ENCODE results near the gene MOCOS.
"Not testable (repeated sequence)": the region's sequence is repeated elsewhere in the genome, so short reads cannot be mapped to it uniquely, and the experiment has no call there.

The MOCOS gene

GRCh38 chr18:36187193-36187825 is at the start of gene MOCOS:
Gene MOCOS (plus strand): TSS chr18:36187497. CDS start chr18:36187540, 43 bp downstream.
- no peak for DNase-seq (ENCODE audit: low read depth in 2 of 2, low spot score in 1 of 2)

GRCh38 chr18:36139245-36139644 is 48.1 kb upstream of the MOCOS start:
- no peak for DNase-seq (ENCODE audit: low read depth in 2 of 2, low spot score in 1 of 2)

- DNase-seq (ENCODE audit: low read depth in 2 of 2, low spot score in 1 of 2), result no peak
Measured at GRCh38 chr18:36141576-36141975, 45.7 kb upstream of the MOCOS start.

- no peak for DNase-seq (ENCODE audit: low read depth in 2 of 2, low spot score in 1 of 2)
Measured at GRCh38 chr18:36142751-36143150, 44.5 kb upstream of the MOCOS start.

DNA sequence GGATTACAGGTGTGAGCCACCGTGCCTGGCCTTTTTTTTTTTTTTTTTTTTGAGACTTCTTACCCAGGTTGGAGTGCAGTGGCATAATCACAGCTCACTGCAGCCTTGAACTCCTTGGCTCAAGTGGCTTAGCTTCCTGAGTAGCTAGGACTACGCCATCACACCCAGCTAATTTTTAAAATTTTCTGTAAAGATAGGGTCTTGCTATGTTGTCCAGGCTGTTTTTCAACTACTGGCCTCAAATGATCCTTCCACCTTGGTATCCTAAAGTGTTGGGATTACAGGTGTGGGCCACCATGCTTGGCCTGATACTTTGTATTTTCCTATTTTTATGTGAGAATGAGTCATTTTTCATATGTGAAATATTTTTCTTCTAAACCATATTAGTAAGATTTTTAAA is 43.9 kb upstream of the MOCOS start:
- no peak for DNase-seq (ENCODE audit: low read depth in 2 of 2, low spot score in 1 of 2)

- DNase-seq (ENCODE audit: low read depth in 2 of 2, low spot score in 1 of 2), result no peak
Measured at GRCh38 chr18:36149514-36150289, 37.6 kb upstream of the MOCOS start.

DNA sequence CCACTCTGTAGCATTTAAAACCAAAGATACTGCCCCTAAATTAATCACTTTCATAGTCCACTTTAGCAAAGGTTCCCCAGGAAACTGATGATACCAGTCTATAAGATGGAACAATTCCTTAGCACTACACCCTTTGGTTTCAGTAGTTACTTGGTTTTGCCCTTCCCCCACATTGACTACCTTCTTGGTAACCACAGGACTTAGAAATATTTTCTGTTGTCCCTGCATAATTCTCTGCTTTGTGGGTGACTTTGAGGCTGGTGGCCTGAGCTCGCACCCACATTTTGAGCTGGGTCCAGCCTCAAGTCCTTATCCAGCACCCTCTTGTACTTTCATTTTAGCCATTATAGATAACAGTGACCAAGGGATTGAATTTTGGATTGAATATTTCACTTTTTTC is 34.5 kb upstream of the MOCOS start:
- no peak for DNase-seq (ENCODE audit: low read depth in 2 of 2, low spot score in 1 of 2)

DNA sequence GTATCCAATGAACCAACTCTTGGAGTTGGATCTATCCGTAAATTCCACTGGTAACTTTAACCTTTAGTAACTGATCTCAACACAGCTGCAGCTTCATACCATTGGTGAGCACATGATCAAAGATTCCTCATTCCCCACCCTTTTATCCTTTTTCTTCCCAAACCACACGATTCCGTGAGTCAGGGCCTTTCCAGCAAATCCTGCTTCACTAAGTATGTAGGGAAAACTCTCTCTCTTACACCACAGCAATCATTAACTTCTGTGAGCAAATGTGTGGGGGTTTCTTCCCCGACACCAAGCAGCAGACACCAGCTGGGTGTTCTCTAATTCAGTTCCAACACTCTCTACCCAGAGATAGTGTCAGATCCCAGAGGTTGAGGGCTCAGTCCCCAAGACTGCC is 34.1 kb upstream of the MOCOS start:
- no peak for DNase-seq (ENCODE audit: low read depth in 2 of 2, low spot score in 1 of 2)

DNA sequence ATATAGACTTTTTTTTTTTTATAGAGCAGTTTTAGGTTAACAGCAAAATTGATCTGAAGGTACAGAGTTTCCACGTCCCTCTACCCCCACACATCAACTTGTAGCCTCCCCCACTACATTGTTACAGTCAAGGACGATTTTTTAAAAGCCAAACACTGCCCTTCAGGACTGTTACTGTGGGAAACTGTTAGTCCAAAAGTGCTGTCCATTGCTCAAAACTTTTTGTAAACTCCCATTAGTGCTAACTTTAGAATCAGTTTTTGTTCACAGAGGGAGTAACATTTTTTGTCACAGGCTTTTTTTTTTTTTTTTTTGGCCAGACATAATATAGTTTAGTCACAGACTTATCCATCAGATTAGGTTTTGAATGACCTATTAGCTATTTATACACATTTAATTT is 33.5 kb upstream of the MOCOS start:
- DNase-seq (ENCODE audit: low read depth in 2 of 2, low spot score in 1 of 2), result no peak

GRCh38 chr18:36155851-36156757 is 31.2 kb upstream of the MOCOS start:
- DNase-seq (ENCODE audit: low read depth in 2 of 2, low spot score in 1 of 2), result no peak

GRCh38 chr18:36157441-36157840 is 29.9 kb upstream of the MOCOS start:
- no peak for DNase-seq (ENCODE audit: low read depth in 2 of 2, low spot score in 1 of 2)

DNA sequence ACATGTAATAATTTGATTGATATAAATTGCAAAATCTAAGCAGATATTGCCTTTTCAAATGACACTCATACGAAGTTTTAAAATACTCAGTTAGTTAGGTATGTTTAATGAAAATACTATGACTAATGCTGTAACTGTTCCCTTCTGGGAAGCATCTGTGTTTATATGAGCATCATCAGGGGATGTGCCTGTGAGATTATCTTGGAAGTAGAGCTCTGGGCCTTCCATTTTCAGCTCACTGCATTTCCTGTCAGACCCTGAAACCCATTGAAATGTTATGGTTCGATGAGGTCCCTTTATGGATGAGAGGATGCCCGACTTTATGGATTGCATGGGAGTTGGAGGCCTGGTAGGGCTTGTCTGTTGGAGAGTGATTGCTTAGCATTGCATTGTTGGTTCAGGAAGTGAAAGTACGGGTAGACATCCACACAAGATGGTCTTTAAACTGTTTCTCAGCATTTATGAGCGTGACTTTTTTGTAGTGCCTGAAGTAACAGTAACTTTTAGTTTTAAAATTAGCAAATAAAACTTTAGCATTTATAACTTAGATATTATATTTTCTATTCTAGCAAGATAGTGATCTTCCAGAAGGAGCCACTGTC is 28.9 kb upstream of the MOCOS start:
- no peak for DNase-seq (ENCODE audit: low read depth in 2 of 2, low spot score in 1 of 2)

DNA sequence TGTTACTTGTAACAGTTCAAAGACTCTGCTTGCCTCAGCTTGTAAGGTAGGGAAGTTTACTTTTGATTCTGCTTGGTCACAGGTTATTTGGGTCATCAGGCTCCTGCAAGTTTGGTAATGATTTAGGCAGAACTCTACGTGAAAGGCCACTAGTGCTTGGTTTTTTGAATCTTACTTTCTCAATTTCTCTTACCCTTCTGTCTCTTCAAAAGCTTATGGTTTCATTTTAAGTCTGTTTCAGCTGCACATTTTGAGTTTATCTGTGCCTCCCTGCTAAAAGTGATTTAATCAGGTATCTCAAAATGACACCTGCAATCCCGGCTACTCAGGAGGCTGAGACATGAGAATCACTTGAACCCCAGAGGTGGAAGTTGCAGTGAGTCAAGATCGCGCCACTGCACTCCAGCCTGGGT is 26.3 kb upstream of the MOCOS start:
- no peak for DNase-seq (ENCODE audit: low read depth in 2 of 2, low spot score in 1 of 2)

DNA sequence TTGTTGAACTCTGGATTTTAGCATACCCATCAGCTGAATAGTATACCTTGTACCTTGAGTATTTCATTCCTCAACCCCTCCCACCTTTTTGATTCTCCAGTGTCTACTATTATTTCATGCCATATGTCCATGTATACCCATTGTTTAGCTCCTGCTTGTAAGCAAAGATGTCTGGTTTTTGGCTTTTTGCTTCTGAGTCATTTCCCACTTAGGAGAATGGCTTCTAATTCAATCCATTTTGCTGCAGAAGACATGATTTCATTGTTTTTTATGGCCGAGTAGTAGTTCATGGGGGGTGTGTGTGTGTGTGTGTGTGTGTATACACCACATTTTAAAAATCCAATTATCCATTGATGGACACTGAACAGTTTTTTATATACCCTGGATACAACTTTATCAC is 24.3 kb upstream of the MOCOS start:
- DNase-seq (ENCODE audit: low read depth in 2 of 2, low spot score in 1 of 2), result no peak

- DNase-seq (ENCODE audit: low read depth in 2 of 2, low spot score in 1 of 2), result no peak
Measured at GRCh38 chr18:36167692-36168218, 19.5 kb upstream of the MOCOS start.

DNA sequence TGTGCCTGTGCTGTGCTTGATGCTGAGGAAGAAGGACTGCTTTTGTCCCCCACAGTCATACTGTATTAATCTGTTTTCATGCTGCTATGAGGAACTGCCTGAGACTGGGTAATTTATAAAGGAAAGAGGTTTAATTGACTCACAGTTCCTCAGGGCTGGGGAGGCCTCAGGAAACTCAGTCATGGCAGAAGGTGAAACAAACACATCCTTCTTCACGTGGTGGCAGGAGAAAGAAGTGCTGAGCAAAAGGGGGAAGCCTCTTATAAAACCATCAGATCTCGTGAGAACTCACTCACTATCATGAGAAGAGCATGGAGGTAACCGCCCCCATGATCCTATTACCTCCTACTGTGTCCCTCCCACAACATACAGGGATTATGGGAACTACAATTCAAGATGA is 19.0 kb upstream of the MOCOS start:
- not testable (repeated sequence) for DNase-seq (ENCODE audit: low read depth in 2 of 2, low spot score in 1 of 2)

DNA sequence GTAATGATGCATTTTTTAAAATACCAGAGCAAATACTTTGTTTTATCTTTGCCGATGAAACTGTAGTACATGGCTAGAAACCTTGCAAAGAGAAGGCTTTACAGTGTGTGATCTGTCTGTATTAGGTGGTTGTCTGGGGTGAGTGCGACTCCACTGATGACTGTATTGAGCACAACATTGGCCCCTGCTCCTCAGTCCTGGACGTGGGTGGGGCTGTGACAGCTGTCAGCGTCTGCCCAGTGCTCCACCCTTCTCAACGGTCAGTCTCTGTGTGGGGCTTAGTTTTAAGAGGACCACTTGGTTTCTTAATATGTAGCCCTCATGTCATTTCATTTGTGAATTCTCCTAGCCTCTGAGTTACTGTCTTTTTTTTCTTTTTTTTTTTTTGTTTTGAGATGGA is 17.4 kb upstream of the MOCOS start:
- no peak for DNase-seq (ENCODE audit: low read depth in 2 of 2, low spot score in 1 of 2)

DNA sequence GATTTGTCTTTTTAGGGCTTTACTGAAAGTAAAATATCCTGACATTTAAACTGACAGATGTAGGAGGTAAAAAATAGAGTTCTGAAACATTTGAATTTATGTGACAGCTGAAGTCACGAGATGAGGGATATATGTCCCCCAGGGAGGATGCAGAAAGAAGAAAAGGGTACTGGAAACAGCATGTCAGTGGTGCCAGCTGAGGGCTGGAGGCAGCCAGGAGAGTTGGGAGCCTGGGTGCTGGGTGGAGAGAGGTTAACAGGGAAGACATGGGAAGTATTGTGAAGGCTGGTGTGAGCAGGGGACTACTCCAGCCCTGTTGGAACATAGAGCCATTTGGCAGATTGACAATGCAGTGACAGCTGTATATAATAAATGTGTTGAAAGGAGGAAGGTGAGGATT is 11.8 kb upstream of the MOCOS start:
- no peak for DNase-seq (ENCODE audit: low read depth in 2 of 2, low spot score in 1 of 2)

DNA sequence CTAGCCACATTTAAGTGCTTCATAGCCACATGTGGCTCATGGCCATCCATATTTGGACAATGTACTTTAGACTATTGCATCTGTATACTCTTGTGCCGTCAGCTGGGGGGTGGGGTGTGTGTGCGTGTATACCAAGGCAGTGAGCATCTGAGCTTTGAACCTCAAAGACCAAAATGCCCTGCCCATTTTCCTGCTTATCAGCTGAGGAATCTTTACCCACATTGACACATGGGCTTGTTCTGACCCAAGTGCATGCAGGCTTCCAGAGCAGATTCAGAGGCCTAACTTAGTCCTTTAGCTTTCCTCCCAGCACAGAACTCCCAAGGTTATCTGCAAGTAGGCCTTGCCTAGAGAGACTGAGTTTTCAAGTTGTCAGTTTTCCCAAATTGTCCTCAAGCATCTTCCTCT is 11.1 kb upstream of the MOCOS start:
- no peak for DNase-seq (ENCODE audit: low read depth in 2 of 2, low spot score in 1 of 2)

DNA sequence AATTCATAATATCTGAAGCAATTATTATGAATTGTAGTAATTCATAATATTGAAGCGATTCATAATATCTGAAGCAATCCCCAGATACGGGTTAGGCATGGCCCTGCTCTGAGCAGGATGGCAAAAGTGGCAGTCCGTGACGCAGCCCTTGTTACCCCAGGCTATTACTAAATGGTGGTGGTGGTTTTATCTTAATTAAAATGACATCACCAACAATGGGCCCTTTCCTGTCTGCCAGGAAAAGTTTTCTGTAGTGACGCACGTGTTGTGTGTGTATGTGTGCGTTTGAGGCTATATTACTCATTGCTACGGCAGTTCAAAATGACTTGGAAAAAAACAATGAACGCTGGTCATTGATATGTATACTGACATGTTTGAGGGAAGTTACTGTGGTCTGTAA is 10.6 kb upstream of the MOCOS start:
- DNase-seq (ENCODE audit: low read depth in 2 of 2, low spot score in 1 of 2), result no peak

DNA sequence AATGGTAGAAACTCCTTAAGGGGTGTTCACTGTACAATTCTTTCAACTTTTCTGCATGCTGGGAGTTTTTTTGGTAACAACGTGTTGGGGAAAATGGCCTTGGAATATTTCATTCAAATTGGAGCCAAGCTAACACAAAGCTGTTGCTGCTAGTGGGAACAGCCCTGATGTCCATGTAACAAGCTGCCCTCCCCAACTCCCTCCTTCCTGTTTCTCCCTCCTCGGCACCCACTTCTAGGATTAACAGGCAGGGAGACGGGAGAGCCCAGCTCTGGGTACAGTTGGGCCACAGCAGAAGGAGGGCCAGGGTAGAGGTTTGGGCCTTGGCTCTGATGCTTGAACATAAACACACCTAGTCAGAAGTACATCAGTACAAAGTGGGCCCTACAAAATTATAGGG is 9.4 kb upstream of the MOCOS start:
- no peak for DNase-seq (ENCODE audit: low read depth in 2 of 2, low spot score in 1 of 2)
